HFF-Myc (cell line): ENCODE results near the gene PSD4.
A peak's percentile ranks its signal among the peaks of the same experiment; 100 is the strongest.

Experiments
- DNase-seq: peaks from one replicate; pipeline ENCODE4 v3.0.0-alpha.2; 2011; ENCODE audit warnings: low read depth; ENCODE audit errors: extremely low read depth
- H3K4me3 ChIP-seq: replicated peaks from 2 replicates; pipeline ENCODE4 v1.5.1; 2011; ENCODE audit warnings: low read depth, mild to moderate bottlenecking, control low read depth, low read length
- TF ChIP-seq, protein P1 (sequence below): IDR thresholded peaks from 2 replicates; pipeline ENCODE4 v1.5.1; 2012; ENCODE audit warnings: mild to moderate bottlenecking, low read depth, low read length, control low read depth; ENCODE audit errors: missing control alignments

PSD4 gene

DNA sequence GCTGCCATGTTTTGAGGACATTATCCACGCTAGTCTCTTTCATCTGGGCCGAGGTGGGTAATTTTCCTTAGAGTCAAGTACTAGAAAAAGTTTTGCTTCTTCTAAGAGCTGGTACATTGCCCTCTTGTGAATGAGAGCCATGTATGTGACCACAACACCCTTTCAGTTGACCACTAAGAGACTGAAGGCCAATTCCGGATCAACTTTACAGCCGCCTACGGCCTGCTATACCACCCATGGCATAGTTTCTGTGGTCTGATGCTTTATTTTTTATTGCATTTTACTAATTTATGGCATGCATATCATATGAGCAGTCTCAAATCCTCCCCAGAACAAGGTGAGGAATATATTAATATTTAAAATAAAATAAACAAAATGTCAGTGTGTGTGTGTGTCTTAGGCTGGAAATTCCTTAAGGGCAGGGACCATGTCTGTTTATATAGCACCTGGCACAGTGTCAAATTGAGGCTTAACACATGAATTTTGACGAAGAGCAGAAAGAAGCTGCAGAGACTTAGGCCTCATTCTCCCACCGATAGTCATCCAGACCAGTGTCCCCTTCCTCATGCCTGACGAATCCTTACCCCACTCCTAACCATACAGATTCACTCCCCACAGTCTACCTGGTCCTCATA, 35.4 kb downstream of the PSD4 start:
- TF ChIP-seq, protein P1, sequence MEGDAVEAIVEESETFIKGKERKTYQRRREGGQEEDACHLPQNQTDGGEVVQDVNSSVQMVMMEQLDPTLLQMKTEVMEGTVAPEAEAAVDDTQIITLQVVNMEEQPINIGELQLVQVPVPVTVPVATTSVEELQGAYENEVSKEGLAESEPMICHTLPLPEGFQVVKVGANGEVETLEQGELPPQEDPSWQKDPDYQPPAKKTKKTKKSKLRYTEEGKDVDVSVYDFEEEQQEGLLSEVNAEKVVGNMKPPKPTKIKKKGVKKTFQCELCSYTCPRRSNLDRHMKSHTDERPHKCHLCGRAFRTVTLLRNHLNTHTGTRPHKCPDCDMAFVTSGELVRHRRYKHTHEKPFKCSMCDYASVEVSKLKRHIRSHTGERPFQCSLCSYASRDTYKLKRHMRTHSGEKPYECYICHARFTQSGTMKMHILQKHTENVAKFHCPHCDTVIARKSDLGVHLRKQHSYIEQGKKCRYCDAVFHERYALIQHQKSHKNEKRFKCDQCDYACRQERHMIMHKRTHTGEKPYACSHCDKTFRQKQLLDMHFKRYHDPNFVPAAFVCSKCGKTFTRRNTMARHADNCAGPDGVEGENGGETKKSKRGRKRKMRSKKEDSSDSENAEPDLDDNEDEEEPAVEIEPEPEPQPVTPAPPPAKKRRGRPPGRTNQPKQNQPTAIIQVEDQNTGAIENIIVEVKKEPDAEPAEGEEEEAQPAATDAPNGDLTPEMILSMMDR: no peak
- no peak overlapping the region for H3K4me3 ChIP-seq
- DNase-seq: no peak

DNA sequence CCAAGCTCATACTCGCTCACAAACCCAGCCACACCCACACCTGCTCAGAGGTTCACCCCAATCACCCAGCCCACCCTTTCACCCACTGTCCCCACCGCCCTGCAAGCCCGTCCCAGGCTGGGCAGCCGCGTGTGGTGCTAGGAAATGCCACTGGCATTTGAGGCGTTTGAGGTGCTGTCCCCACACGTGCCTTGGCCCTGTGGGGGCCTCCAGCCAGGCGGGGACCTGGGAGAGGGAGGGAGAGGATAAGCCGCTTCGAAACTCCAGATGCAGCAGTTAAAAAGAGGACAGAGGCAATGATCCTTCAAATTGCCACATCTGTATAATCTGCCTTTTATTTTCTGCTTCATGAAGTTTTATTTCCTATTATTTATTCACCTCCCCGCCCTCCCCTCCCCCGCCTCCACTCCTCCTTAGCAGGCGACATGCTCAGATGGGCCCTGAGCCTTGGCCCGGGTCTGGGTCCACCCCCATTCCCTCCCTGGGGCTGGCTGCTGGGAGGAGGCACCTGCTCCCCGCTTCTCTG, 35.9 kb downstream of the PSD4 start:
- TF ChIP-seq, protein P1: no peak
- no peak for DNase-seq
- H3K4me3 ChIP-seq: no peak overlapping the region

DNA sequence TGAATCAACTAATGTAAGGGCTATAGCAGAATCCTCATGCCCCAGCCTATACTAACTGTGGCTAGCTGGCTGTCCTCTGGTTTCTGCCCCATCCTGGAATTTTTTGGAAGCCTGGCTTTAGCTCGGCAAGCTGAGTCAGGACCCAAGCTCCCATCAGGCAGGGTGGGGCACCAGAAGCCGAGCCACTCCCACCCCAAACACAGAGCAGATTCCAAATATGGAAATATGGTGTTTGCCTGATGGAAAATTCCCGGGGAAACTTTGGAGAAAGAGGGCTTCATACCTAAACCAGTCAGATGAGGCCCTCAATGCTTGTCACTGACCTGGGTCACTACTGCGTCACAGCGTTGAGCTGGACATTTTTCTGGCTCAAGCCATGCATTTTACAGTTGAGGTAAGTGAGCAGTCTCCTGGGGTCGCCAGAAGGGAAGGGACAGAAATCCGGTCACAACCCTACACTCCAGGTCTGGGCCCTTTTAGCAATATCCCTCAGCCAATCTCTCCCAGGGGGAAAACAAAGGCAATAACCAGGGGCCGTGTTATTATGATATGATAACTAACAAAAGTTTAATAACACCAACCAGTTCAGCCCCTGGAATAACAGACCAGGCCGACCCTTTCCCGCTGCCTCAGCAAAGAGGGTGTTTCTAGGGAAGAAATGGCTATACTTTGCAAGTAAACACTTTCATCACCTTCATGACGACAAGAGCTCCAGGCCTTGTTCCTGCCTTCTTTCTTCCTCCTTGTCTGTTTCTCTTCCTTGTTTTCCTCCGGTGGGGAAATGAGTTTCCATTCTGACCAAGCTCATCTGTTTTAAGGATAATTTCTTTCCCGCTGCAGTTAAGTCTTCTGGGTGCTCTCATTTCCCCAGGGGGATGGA, 37.7 kb downstream of the PSD4 start:
- TF ChIP-seq, protein P1: no peak
- DNase-seq: peak; percentile 53
- no peak overlapping the region for H3K4me3 ChIP-seq

DNA sequence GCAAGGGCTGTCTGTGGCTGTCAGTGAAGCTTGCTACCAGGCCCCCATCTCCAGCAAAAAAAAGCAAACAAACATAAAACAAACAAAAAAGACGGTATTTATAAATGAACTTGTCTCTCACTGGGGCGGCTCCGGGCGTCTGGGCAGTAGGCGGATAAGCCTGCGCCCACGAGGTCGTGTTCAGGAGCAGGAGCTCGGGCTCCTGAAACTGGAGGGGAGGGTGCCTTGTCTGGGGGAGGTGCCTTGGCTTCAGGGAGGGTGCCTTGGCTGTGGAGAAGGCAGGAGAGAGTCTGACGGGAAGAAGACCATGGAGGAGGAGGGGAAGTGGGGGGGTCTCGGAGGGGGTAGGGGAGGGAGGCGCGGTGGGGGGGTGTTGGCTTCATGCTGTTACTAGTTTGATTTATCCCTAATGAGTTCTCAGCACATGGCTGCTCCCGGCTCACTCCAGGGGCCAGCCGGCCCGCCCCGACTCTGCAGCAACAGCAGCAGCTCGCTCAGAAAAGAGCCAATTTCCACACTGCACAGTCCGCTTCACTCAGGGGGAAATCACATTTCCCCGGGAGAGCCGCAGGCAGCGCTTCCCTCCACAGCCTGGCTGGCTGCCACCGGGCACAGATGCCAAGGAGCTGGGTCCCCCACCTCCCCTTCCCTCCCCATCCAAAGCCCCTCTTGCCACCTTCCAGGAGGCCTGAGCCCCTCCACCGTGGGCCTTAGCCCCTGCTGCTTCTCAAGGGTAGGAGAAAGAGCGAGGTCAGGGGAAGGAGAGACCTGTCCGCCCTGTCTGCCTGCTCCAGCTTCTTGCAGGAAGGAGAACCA, 38.7 kb downstream of the PSD4 start:
- H3K4me3 ChIP-seq: no peak overlapping the region
- no peak for DNase-seq
- TF ChIP-seq, protein P1: no peak

DNA sequence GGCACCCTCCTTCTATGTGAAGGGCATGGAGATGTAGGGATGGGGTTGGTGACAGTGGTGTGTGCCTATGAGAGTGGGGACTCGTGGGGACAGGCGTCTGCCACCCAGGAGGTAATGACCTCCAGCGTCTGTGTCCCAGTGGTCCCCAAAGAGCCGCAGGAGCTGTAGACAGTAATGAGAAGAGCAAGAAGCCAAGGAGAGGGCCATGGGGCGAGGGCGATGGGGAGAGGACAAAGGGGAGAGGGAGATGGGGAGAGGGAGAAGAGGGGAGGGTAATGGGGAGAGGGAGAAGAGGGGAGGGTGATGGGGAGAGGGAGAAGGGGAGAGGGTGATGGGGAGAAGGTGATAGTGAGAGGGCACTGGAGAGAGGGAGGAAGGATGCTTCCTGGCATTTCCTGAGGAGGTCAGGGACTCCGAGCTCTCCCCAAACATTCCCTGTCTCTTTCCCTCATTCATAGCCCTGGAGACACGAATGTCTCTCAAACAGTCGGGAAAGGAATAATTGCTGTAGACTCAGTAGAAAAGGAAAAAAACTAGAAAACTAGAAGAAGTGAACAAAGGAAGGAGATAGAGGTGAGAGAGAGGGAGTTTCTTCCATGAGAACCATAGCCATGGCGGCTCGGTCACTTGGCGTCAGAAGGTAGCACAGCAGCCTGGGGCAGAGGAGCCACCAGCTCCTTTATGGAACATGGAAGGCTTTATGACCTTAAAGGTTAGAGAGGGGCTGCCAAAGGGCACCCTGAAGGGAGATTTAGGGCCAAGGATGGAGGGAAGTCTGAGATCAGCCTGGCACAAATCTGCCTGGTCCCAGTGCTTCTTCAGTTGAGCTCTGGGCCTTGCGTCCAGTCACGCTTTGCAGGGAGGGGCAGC, 39.5 kb downstream of the PSD4 start:
- DNase-seq: no peak
- no peak overlapping the region for H3K4me3 ChIP-seq
- TF ChIP-seq, protein P1: no peak

DNA sequence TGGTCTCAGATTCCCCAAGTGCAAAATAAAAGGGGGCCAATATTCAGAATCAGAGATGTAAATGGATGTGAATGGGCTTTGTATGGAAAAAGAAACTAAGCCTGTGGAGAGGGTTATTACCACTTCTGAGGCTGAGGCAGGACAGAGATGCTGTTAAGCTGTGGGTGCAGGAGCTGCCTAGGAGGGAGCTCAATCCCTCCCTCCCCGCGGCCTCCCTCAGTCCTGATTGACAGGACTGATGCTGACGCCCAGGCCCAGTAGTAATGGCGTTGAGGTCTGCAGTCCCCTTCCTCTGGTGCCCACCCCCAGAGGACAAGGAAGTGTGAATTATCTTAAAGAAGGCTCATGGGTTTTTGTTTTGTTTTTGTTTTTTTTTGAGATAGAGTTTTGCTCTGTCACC, 40.4 kb downstream of the PSD4 start:
- no peak overlapping the region for H3K4me3 ChIP-seq
- TF ChIP-seq, protein P1: no peak
- DNase-seq: no peak
